Parathyroid adenoma (tissue), 2 donors: ENCODE data around the gene BAHCC1.

ENCODE experiments used
- H2AFZ ChIP-seq: fragments of 300-600 bp; sonication (generic); one replicate; pipeline ENCODE4 v1.7.0; 2017; ENCODE audit warnings: antibody characterized with exemption, mild to moderate bottlenecking
- H3K27ac ChIP-seq: fragments of 300-600 bp; sonication (generic); one replicate; pipeline ENCODE4 v1.7.0; 2017
- H3K27me3 ChIP-seq: fragments of 300-600 bp; sonication (generic); one replicate; pipeline ENCODE4 v1.7.0; 2017; ENCODE audit warnings: low read length; ENCODE audit not compliant: control insufficient read depth, insufficient read depth
- H3K36me3 ChIP-seq: fragments of 300-600 bp; sonication (generic); one replicate; pipeline ENCODE4 v1.7.0; 2017; ENCODE audit warnings: low read length; ENCODE audit not compliant: control insufficient read depth, insufficient read depth
- H3K4me1 ChIP-seq: fragments of 300-600 bp; sonication (generic); one replicate; pipeline ENCODE4 v1.7.0; 2017; ENCODE audit warnings: control low read depth
- H3K4me2 ChIP-seq: fragments of 300-600 bp; sonication (generic); one replicate; pipeline ENCODE4 v1.7.0; 2017; ENCODE audit warnings: low read length
- H3K4me3 ChIP-seq: fragments of 300-600 bp; sonication (generic); one replicate; pipeline ENCODE4 v1.7.0; 2017; ENCODE audit warnings: low read depth, low read length
- H3K79me2 ChIP-seq: fragments of 300-600 bp; sonication (generic); one replicate; pipeline ENCODE4 v1.7.0; 2017; ENCODE audit warnings: control low read depth
- H3K9ac ChIP-seq: fragments of 300-600 bp; sonication (generic); one replicate; pipeline ENCODE4 v1.7.0; 2017; ENCODE audit warnings: mild to moderate bottlenecking
- H3K9me3 ChIP-seq: fragments of 300-600 bp; sonication (generic); one replicate; pipeline ENCODE4 v1.7.0; 2017; ENCODE audit warnings: low read length; ENCODE audit not compliant: control insufficient read depth
- CTCF ChIP-seq: fragments of 300-600 bp; sonication (generic); IDR thresholded peaks from one replicate; pipeline ENCODE4 v1.7.0; 2017; ENCODE audit warnings: antibody characterized with exemption, mild to moderate bottlenecking
- donor health status: primary hyperparathyroidism.

The BAHCC1 gene

DNA sequence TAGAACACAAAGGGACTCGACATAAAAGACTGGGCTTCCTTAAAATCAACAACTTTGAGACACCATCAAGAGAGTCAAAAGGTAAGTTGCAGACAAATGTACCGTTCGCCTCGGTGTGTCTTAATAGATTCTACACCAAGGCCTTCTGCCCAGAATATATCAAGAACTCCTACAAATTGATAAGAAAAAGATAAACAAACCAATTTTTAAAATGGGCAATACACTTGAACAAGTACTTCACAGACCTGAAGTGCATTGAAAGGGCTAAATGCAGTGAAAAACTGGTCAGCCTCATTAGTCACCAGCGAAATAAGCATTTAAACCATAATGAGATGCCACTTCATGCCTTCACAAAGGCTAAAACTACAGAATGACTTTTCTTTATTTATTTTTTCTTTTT, 20.4 kb upstream of the BAHCC1 start:
- Histone ChIP-seq H3K4me2 (no peak overlapping the region), H3K79me2 (no peaks in the 10 kb centered on the region), H3K4me1 (no peaks in the 10 kb centered on the region), H3K9ac (no peak overlapping the region), H3K27me3 (no peaks in the 10 kb centered on the region), H3K27ac (no peak overlapping the region), H2AFZ (no peak overlapping the region), H3K36me3 (no peaks in the 10 kb centered on the region), H3K4me3 (no peak overlapping the region), H3K9me3 (no peaks in the 10 kb centered on the region)
- TF ChIP-seq CTCF: no peak

GRCh38 chr17:81376946-81377714, 18.1 kb upstream of the BAHCC1 start:
- no peak overlapping the region for H3K9ac ChIP-seq
- H2AFZ ChIP-seq: no peak overlapping the region
- no peak overlapping the region for H3K4me2 ChIP-seq

DNA sequence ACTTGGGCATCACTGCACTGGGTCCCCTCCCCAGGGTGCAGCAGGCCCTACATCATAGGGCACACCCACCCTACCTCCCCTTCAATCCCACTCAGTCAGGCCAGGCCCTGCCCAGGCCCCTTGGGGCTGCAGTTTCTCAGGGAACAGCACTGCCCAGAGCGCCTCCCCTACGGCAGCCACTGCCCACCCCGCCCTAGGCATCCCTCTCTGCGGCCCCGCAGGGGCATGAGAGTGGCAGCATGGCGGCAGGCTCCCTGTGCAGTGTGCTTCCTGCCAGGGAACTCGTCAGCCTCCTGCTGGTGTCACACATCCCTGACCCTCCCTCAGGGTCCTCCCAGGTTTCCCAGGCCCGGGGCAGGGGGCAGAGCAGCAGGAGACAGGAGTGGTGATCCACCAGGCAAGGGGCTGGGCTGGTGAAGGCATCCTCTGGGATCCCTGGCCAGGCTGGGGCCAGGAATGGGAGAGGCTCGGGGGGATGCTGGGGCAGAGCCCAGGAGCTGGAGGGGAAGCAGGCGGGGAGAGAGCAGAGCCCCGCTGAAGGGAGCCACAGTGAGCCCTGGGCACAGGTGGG, 16.2 kb upstream of the BAHCC1 start:
- no peaks in the 10 kb centered on the region for H3K9me3 ChIP-seq
- no peak for TF ChIP-seq CTCF
- no peak overlapping the region for H2AFZ ChIP-seq
- H3K9ac ChIP-seq: no peak overlapping the region
- H3K4me3 ChIP-seq: no peak overlapping the region
- H3K4me1 ChIP-seq: no peaks in the 10 kb centered on the region
- no peaks in the 10 kb centered on the region for H3K36me3 ChIP-seq
- H3K27me3 ChIP-seq: no peaks in the 10 kb centered on the region
- no peak overlapping the region for H3K4me2 ChIP-seq
- H3K27ac ChIP-seq: no peak overlapping the region
- H3K79me2 ChIP-seq: no peaks in the 10 kb centered on the region

More at GRCh38 chr17:81376946-81377714, 18.1 kb upstream of the BAHCC1 start:
- no peaks in the 10 kb centered on the region for H3K36me3 ChIP-seq
- no peaks in the 10 kb centered on the region for H3K79me2 ChIP-seq
- no peak for TF ChIP-seq CTCF
- H3K9me3 ChIP-seq: no peaks in the 10 kb centered on the region
- no peak overlapping the region for H3K4me3 ChIP-seq
- no peaks in the 10 kb centered on the region for H3K27me3 ChIP-seq
- H3K27ac ChIP-seq: no peak overlapping the region
- no peaks in the 10 kb centered on the region for H3K4me1 ChIP-seq

- no peak overlapping the region for H3K4me3 ChIP-seq
- H3K36me3 ChIP-seq: no peaks in the 10 kb centered on the region
- no peaks in the 10 kb centered on the region for H3K9me3 ChIP-seq
- no peak for TF ChIP-seq CTCF
- no peak overlapping the region for H3K4me2 ChIP-seq
- no peaks in the 10 kb centered on the region for H3K79me2 ChIP-seq
- H3K9ac ChIP-seq: no peak overlapping the region
- H2AFZ ChIP-seq: no peak overlapping the region
- no peak overlapping the region for H3K27ac ChIP-seq
- no peaks in the 10 kb centered on the region for H3K4me1 ChIP-seq
- H3K27me3 ChIP-seq: no peaks in the 10 kb centered on the region
Observed at GRCh38 chr17:81379523-81379942, 15.7 kb upstream of the BAHCC1 start.

- Histone ChIP-seq H3K4me2 (no peak overlapping the region), H3K9ac (no peak overlapping the region), H3K9me3 (no peaks in the 10 kb centered on the region), H3K27me3 (no peaks in the 10 kb centered on the region), H3K4me1 (no peaks in the 10 kb centered on the region), H2AFZ (no peak overlapping the region), H3K4me3 (no peak overlapping the region), H3K27ac (no peak overlapping the region), H3K36me3 (no peaks in the 10 kb centered on the region), H3K79me2 (no peaks in the 10 kb centered on the region)
- TF ChIP-seq CTCF: no peak
Observed at GRCh38 chr17:81380131-81380530, 15.1 kb upstream of the BAHCC1 start.
